Lower leg skin (tissue), 4 donors: ENCODE measurements around the gene THBS2. TPM values are rescaled to one million over a fixed set of nuclear protein-coding genes. Genes with fewer than 3 reads are reported as not detected.
"Not testable (repeated sequence)": the region's sequence is repeated elsewhere in the genome, so short reads cannot be mapped to it uniquely, and the experiment has no call there.

ENCODE experiments used
- DNase-seq, 2 donors: peaks; one replicate each; pipeline ENCODE4 v3.0.0-alpha.2; 2019; ENCODE audit warnings: low spot score in 2 of 2
- H3K4me3 ChIP-seq: fragments of 200-600 bp; sonication (generic); 2 replicates; pipeline ENCODE4 v1.5.1; 2017; ENCODE audit warnings: mild to moderate bottlenecking, low read depth; ENCODE audit not compliant: poor library complexity, severe bottlenecking
- CTCF ChIP-seq, 3 donors: fragments of 450-650 bp; IDR thresholded peaks; one replicate each; pipeline ENCODE4 v1.5.1; 2016; ENCODE audit warnings: antibody characterized with exemption in 3 of 3, mild to moderate bottlenecking in 3 of 3, moderate library complexity in 2 of 3
- POLR2A ChIP-seq, 2 donors: fragments of 450-650 bp; IDR thresholded peaks; one replicate each; pipeline ENCODE4 v1.6.1; 2016 to 2017; ENCODE audit warnings: antibody characterized with exemption in 2 of 2, mild to moderate bottlenecking in 1 of 2, moderate library complexity in 1 of 2
- WGBS, 2 donors: methylation state at CpG; one replicate each; pipeline ENCODE4 v1.1.5; 2018; 5-methylcytosine and 5-hydroxymethylcytosine counted together
- intact Hi-C: fragments of 100-400 bp; cut with DNase I; formaldehyde crosslinking; loops from one replicate; pipeline ENCODE4 v1.15.0; 2023; ENCODE audit warnings: low total_unique reads
- total RNA-seq, 4 donors: library from RNA; depleted of rRNA; stranded (reverse); fragments of >200 nt; gene quantifications; one replicate each; pipeline ENCODE4 v1.1.0, GENCODE V29; 2016

Gene THBS2
- total RNA-seq, 4 donors from 2014 or later: 72.1 to 135 (median 103) TPM

- DNase-seq: no peak
- 67 to 75% methylated on average over 10 to 11 of the region's 11 CpGs for WGBS, 2 donors
- intact Hi-C loops: no loop called here
- TF ChIP-seq CTCF (IDR thresholded peaks at IDR 0.05): no peak
- TF ChIP-seq POLR2A (IDR thresholded peaks at IDR 0.05): no peak
- no peak overlapping the region for H3K4me3 ChIP-seq
These were observed 52.6 kb downstream of the THBS2 start for GRCh38 chr6:169200893-169201514.

- WGBS, 2 donors: 89 to 92% methylated on average over 9 of the region's 9 CpGs
- no peak overlapping the region for H3K4me3 ChIP-seq
- intact Hi-C loops: no loop called here
- no peak for TF ChIP-seq CTCF (IDR thresholded peaks at IDR 0.05)
- no peak for TF ChIP-seq POLR2A (IDR thresholded peaks at IDR 0.05)
- DNase-seq: no peak
These were observed 53.9 kb downstream of the THBS2 start for GRCh38 chr6:169199625-169200335.

GRCh38 chr6:169198885-169199284, 54.8 kb downstream of the THBS2 start:
- TF ChIP-seq CTCF (IDR thresholded peaks at IDR 0.05): no peak
- TF ChIP-seq POLR2A (IDR thresholded peaks at IDR 0.05): no peak
- DNase-seq: no peak
- intact Hi-C loops: no loop called here
- H3K4me3 ChIP-seq: no peak overlapping the region
- WGBS, 2 donors: 99% methylated on average over 3 of the region's 3 CpGs

GRCh38 chr6:169197929-169198328, 55.7 kb downstream of the THBS2 start:
- DNase-seq, intact Hi-C loops, H3K4me3 ChIP-seq: not testable (repeated sequence)
- WGBS, 2 donors: 91% methylated on average over 15 of the region's 15 CpGs

GRCh38 chr6:169196279-169196678, 57.4 kb downstream of the THBS2 start:
- DNase-seq, H3K4me3 ChIP-seq, intact Hi-C loops: not testable (repeated sequence)
- 70 to 94% methylated on average over 2 of the region's 2 CpGs for WGBS, 2 donors

- intact Hi-C loops: no loop called here
- TF ChIP-seq POLR2A (IDR thresholded peaks at IDR 0.05) (no peak), CTCF (IDR thresholded peaks at IDR 0.05) (no peak)
- H3K4me3 ChIP-seq: no peak overlapping the region
- DNase-seq: no peak
- WGBS, 2 donors: 55 to 60% methylated on average over 2 of the region's 2 CpGs
These were observed 58.9 kb downstream of the THBS2 start for GRCh38 chr6:169194737-169195136.

- peak in 1 of 2 donors; percentile 78 for DNase-seq
- TF ChIP-seq CTCF (IDR thresholded peaks at IDR 0.05) (no peak), POLR2A (IDR thresholded peaks at IDR 0.05) (no peak)
- H3K4me3 ChIP-seq: no peak overlapping the region
- 74 to 84% methylated on average over 8 of the region's 8 CpGs for WGBS, 2 donors
- intact Hi-C loops: no loop called here
These were observed 62.7 kb downstream of the THBS2 start for GRCh38 chr6:169190970-169191369.
